ENCODE measurements around the gene CDA. TPM values are rescaled to one million over a fixed set of nuclear protein-coding genes. Genes with fewer than 3 reads are reported as not detected.

The CDA gene
- total and polyA plus RNA-seq, 2 of the 8 experiments (the other 6 are each of a cell fraction or from before 2014, with no cell fraction given), result 4.4 to 11.3 TPM

DNA sequence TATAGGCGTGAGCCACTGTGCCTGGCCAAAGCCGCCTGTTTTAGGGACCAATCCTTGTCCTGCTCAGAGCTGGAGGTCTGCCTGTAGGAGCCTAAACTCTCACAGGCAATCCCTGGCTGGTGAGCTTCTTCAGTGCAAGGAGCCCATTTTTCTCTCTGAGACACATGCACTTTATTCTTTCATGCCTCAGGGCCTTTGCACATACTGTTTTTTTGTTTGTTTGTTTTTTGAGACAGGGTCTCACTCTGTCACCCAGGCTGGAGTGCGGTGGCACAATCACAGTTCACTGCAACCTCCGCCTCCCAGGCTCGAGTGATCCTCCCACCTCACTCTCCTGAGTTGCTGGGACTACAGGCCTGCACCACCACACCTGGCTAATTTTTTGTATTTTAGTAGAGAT lies 22.8 kb downstream of the CDA start:
- no peak overlapping the region for H2BK20ac ChIP-seq (ENCODE audit: low read length)
- H2BK5ac ChIP-seq (ENCODE audit: low read depth, low read length), result no peak overlapping the region
- H3K4ac ChIP-seq (replicated peaks; ENCODE audit: insufficient read length, low read depth, low read length), result no peak overlapping the region
- peaks cover 0 to 5% (median 4%) of the 10 kb centered on the region in 4 experiments; a peak in 4 of 7 replicates for H3K4me1 ChIP-seq (replicated peaks in 1 of 4; ENCODE audit: control insufficient read depth in 3 of 4, insufficient read depth in 4 of 4, low read length in 3 of 4)
- H3K9me3 ChIP-seq (ENCODE audit: insufficient read depth in 2 of 2, low read depth in 1 of 2, low read length in 1 of 2), result no peaks in the 10 kb centered on the region
- CTCF ChIA-PET (ENCODE audit: partially characterized antibody), result no interaction called here
- H3K56ac ChIP-seq (replicated peaks; ENCODE audit: insufficient read length, low read depth, low read length), result no peak overlapping the region
- H3K79me1 ChIP-seq (ENCODE audit: low read depth, low read length), result no peaks in the 10 kb centered on the region
- no peak overlapping the region for H2BK15ac ChIP-seq (ENCODE audit: low read length)
- DNase-seq (ENCODE audit: low read depth in 1 of 2, low spot score in 2 of 2) (no peak), FAIRE-seq (no peak)
- H3K4me3 ChIP-seq (ENCODE audit: extremely low read depth in 1 of 4, insufficient read depth in 2 of 4, low read depth in 3 of 4, low read length in 4 of 4), result no peak overlapping the region
- H3K79me2 ChIP-seq (ENCODE audit: control insufficient read depth in 1 of 2, insufficient read depth in 2 of 2, low read length in 2 of 2), result no peaks in the 10 kb centered on the region
- H3K36me3 ChIP-seq (ENCODE audit: control insufficient read depth in 2 of 4, insufficient read depth in 4 of 4, low read length in 3 of 4), result no peaks in the 10 kb centered on the region
- no peak overlapping the region for H3K23ac ChIP-seq (ENCODE audit: insufficient read length)
- no peaks in the 10 kb centered on the region for H4K20me1 ChIP-seq (replicated peaks in 1 of 2; ENCODE audit: control insufficient read depth in 1 of 2, insufficient read depth in 2 of 2, low read length in 2 of 2)
- no peak overlapping the region for H3K4me2 ChIP-seq (ENCODE audit: insufficient read depth in 1 of 2, low read depth in 2 of 2, low read length in 2 of 2)
- H3K18ac ChIP-seq (ENCODE audit: extremely low read depth, low read length), result no peak overlapping the region
- H3K27me3 ChIP-seq (replicated peaks in 1 of 4; ENCODE audit: control insufficient read depth in 3 of 4, extremely low read depth in 1 of 4, insufficient read depth in 3 of 4, low read length in 3 of 4), result no peaks in the 10 kb centered on the region
- no peak overlapping the region for H4K8ac ChIP-seq (ENCODE audit: extremely low read depth, insufficient read depth, low read length)
- H2AK5ac ChIP-seq (ENCODE audit: low read depth, low read length), result no peak overlapping the region
- TF ChIP-seq GTF2F1 (IDR thresholded peaks at IDR 0.05; ENCODE audit: borderline replicate concordance, low read depth, low read length), result no peak
- TF ChIP-seq SRF (IDR thresholded peaks at IDR 0.05; ENCODE audit: low read depth, low read length), result no peak
- no peak overlapping the region for H2BK12ac ChIP-seq (ENCODE audit: low read depth, low read length)
- no peak overlapping the region for H3K14ac ChIP-seq (ENCODE audit: insufficient read length)
- no peak overlapping the region for H4K91ac ChIP-seq (replicated peaks; ENCODE audit: insufficient read length, low read length)
- H3K9ac ChIP-seq (replicated peaks in 1 of 4; ENCODE audit: extremely low read depth in 1 of 4, low read depth in 3 of 4, low read length in 3 of 4), result no peak overlapping the region
- H2AFZ ChIP-seq (ENCODE audit: low read length), result no peak overlapping the region
- no peak overlapping the region for H4K5ac ChIP-seq (ENCODE audit: insufficient read length, low read depth, low read length)
- no peaks in the 10 kb centered on the region for H3K23me2 ChIP-seq (ENCODE audit: low read depth, low read length)
- POLR2A ChIA-PET (ENCODE audit: partially characterized antibody), result interaction anchor here (1.4 kb wide), 1 partner anchor 14 kb away, joined by 3 read pairs; no protein-coding TSS in a partner anchor
- WGBS, 2 experiments (ENCODE audit: extremely low coverage in 1 of 2, insufficient coverage in 1 of 2, insufficient read length in 1 of 2, insufficient replicate concordance in 2 of 2, low coverage in 1 of 2, low lambda C conversion rate in 2 of 2, missing lambda C conversion rate in 1 of 2), result 93% methylated on average over 5 of the region's 5 CpGs; no CpG with 5 or more reads in 1 of the 2 experiments
- H2BK120ac ChIP-seq (replicated peaks; ENCODE audit: low read depth, low read length), result no peak overlapping the region
- H3K27ac ChIP-seq (ENCODE audit: low read depth, low read length), result no peak overlapping the region

All from H1 (cell line).